ENCODE results near the gene C16orf54.

The C16orf54 gene

GRCh38 chr16:29738514-29738913 lies 7.3 kb downstream of the C16orf54 start:
- ChIA-PET POLR2A (interaction anchor here (0.7 kb wide), 1 partner anchor 9 kb away, joined by 5 read pairs; no protein-coding TSS in a partner anchor), CTCF (interaction anchor here (0.7 to 1.7 kb wide), 7 partner anchors 8 to 294 kb away, joined by 3 to 16 read pairs (median 4); no protein-coding TSS in a partner anchor)
- no peak for TF ChIP-seq CTCF (IDR thresholded peaks at IDR 0.05; ENCODE audit: control extremely low read depth, extremely low read depth, low read depth, missing control alignments)
- peak; percentile 70 for DNase-seq (ENCODE audit: extremely low spot score)

- POLR2A ChIA-PET, result no interaction called here
- CTCF ChIA-PET, result no interaction called here
- DNase-seq (ENCODE audit: extremely low spot score), result no peak
- TF ChIP-seq CTCF (IDR thresholded peaks at IDR 0.05; ENCODE audit: control extremely low read depth, extremely low read depth, low read depth, missing control alignments), result no peak
Observed at GRCh38 chr16:29737713-29738112, 8.1 kb downstream of the C16orf54 start.

GRCh38 chr16:29736764-29737163 lies 9.0 kb downstream of the C16orf54 start:
- TF ChIP-seq CTCF (IDR thresholded peaks at IDR 0.05; ENCODE audit: control extremely low read depth, extremely low read depth, low read depth, missing control alignments), result no peak
- POLR2A ChIA-PET, result no interaction called here
- DNase-seq (ENCODE audit: extremely low spot score), result no peak
- CTCF ChIA-PET, result interaction anchor here (8.0 kb wide), 1 partner anchor 16 kb away, joined by 59 read pairs; no protein-coding TSS in a partner anchor

GRCh38 chr16:29736112-29736511 lies 9.7 kb downstream of the C16orf54 start:
- DNase-seq (ENCODE audit: extremely low spot score), result no peak
- POLR2A ChIA-PET, result no interaction called here
- CTCF ChIA-PET, result interaction anchor here (8.0 kb wide), 1 partner anchor 16 kb away, joined by 59 read pairs; no protein-coding TSS in a partner anchor
- no peak for TF ChIP-seq CTCF (IDR thresholded peaks at IDR 0.05; ENCODE audit: control extremely low read depth, extremely low read depth, low read depth, missing control alignments)

GRCh38 chr16:29734786-29735185 lies 11.0 kb downstream of the C16orf54 start:
- no peak for DNase-seq (ENCODE audit: extremely low spot score)
- POLR2A ChIA-PET, result no interaction called here
- no peak for TF ChIP-seq CTCF (IDR thresholded peaks at IDR 0.05; ENCODE audit: control extremely low read depth, extremely low read depth, low read depth, missing control alignments)
- CTCF ChIA-PET, result interaction anchor here (0.8 to 8.0 kb wide), 3 partner anchors 14 to 55 kb away, joined by 3 to 59 read pairs (median 3); no protein-coding TSS in a partner anchor

- DNase-seq (ENCODE audit: extremely low spot score), result peak; percentile 75
- ChIA-PET CTCF (interaction anchor here (1.0 to 8.0 kb wide), 7 partner anchors 12 to 86 kb away, joined by 3 to 59 read pairs (median 6); partner anchors contain the start of gene KIF22), POLR2A (interaction anchor here (0.7 to 1.2 kb wide), 3 partner anchors 23 to 447 kb away, joined by 3 to 6 read pairs (median 3); partner anchors contain the start of gene KIF22)
Observed at GRCh38 chr16:29731768-29732601, 13.8 kb downstream of the C16orf54 start.

GRCh38 chr16:29730649-29731048 lies 15.1 kb downstream of the C16orf54 start:
- CTCF ChIA-PET, result interaction anchor here (1.1 to 8.0 kb wide), 6 partner anchors 8 to 65 kb away, joined by 3 to 59 read pairs (median 10); partner anchors contain the start of gene KIF22
- POLR2A ChIA-PET, result interaction anchor here (1.2 kb wide), 2 partner anchors 24 to 60 kb away, joined by 3 read pairs; partner anchors contain the start of gene KIF22
- no peak for DNase-seq (ENCODE audit: extremely low spot score)
- no peak for TF ChIP-seq CTCF (IDR thresholded peaks at IDR 0.05; ENCODE audit: control extremely low read depth, extremely low read depth, low read depth, missing control alignments)
